ENCODE measurements around the gene NKX1-2. TPM values are rescaled to one million over a fixed set of nuclear protein-coding genes. Genes with fewer than 3 reads are reported as not detected.

The NKX1-2 gene
- polyA plus RNA-seq, 10 donors = not detected

DNA sequence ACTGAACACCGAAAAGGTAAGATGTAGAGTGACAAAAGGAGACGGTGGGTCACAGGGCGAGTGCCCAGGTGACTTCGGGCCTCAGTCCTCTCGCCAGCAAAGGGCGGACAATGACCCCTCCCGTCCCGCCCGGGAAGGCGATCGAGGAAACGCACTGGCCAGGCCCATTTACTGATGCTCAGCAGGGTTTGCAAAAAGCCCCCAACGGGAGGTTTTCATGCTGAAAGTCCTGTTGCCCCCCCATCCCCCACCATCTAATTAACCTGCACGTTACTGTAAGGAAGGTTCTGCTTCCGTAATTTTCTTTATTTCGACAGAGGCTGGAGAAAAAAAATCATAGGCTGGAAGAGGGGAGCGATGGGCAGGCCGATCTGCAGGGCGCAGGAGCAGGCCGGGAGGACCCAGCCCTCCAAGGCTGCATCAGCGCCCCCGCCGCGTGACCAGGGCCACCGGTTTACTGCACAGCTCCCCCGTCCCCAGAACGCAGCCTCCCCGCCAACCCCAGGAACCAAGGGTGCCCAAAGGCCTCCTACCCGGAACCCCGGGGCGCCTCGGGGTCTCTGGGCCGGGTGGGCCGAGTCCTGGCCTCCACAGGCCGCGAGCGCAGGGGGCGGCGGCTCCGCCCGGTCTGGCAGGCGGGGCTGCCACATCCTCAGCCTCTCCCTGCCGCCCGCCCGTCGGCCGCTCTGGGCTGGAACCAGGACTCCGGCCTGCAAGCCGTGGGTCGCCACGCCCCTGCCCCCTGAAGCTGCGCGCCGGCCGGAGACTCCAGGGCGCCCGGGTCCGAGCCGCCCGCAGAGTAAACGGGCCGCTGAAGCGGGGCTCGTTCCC lies 31.7 kb downstream of the NKX1-2 start:
- peak; percentile 38 to 93 (median 73) for DNase-seq

GRCh38 chr10:124416733-124417132 lies 33.1 kb downstream of the NKX1-2 start:
- peak; percentile 26 to 48 (median 47) for DNase-seq

GRCh38 chr10:124415210-124415609 lies 34.6 kb downstream of the NKX1-2 start:
- DNase-seq = no peak

GRCh38 chr10:124414076-124414475 lies 35.8 kb downstream of the NKX1-2 start:
- peak in 2 of 3 donors; percentile 31 to 43 for DNase-seq

- no peak for DNase-seq
These were observed 40.1 kb downstream of the NKX1-2 start for GRCh38 chr10:124409696-124410095.

- DNase-seq = no peak
These were observed 41.5 kb downstream of the NKX1-2 start for GRCh38 chr10:124408357-124408756.

DNA sequence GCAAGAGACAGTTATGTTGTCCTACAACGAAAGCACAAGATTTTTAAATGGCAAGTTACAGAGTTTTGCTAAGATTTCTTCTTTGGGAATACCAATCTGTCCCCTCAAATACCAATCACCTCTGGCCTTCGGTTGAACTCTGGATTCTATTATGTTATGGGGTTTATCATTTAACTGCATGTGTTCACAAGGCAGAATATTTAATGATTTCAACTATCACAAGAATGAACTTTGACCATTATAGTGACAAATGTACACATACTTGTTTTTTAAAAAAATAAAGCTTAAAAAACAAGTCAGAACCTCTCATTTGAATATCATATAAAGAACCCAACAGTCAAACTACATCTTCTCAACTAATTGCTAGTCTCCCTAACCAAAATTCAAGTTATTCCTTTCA lies 42.4 kb downstream of the NKX1-2 start:
- no peak for DNase-seq

- peak; percentile 66 to 84 (median 67) for DNase-seq
These were observed 46.3 kb downstream of the NKX1-2 start for GRCh38 chr10:124403548-124403947.

- no peak for DNase-seq
These were observed 47.6 kb downstream of the NKX1-2 start for GRCh38 chr10:124402273-124402672.

DNA sequence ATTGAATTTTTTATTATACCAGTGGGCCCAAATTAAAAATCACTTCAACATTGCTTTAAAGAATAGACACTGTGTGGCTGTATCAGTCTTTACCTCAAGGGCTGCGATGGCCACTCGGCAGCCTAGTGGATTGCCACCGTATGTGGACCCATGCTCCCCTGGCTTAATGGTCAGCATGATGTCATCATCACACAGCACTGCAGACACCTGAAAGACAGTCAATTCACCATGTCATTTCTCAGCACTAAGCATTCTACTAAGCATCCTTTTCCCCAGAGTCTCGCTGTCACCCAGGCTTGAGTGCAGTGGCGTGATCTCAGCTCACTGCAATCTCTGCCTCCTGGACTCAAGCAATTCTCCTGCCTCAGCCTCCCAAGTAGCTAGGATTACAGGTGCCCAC lies 48.2 kb downstream of the NKX1-2 start:
- DNase-seq = no peak

Other genes starting within 250 kb of the NKX1-2 start
- 10 to 100 TPM; 57.2 to 93.5 (median 74.4) TPM for gene OAT, start 31.1 kb downstream of the NKX1-2 start, polyA plus RNA-seq (ENCODE audit: insufficient read length in 10 of 10)
- 1 to 10 TPM; 5.2 to 8.6 (median 7.5) TPM for gene LHPP, start 11.8 kb upstream of the NKX1-2 start, polyA plus RNA-seq (ENCODE audit: insufficient read length in 10 of 10)

Data from muscle of back (tissue), 11 donors.